NCI-H1048 (cell line): ENCODE measurements around the gene UXT.
"Not testable (repeated sequence)": the region's sequence is repeated elsewhere in the genome, so short reads cannot be mapped to it uniquely, and the experiment has no call there.

ENCODE experiments used
- DNase-seq: peaks from one replicate; lab custom pipeline; 2025; lab: John Stamatoyannopoulos, UW

UXT gene

GRCh38 chrX:47658684-47659420 is at the start of gene UXT:
Gene UXT (minus strand): TSS chrX:47659180. CDS start chrX:47658927, 253 bp downstream.
- DNase-seq: peak; percentile 83

GRCh38 chrX:47707031-47707780 is 48.2 kb upstream of the UXT start:
- DNase-seq: no peak

- no peak for DNase-seq
Measured at GRCh38 chrX:47706575-47706974, 47.6 kb upstream of the UXT start.

GRCh38 chrX:47704736-47705135 is 45.8 kb upstream of the UXT start:
- no peak for DNase-seq

GRCh38 chrX:47697181-47697580 is 38.2 kb upstream of the UXT start:
- DNase-seq: no peak

GRCh38 chrX:47690175-47690574 is 31.2 kb upstream of the UXT start:
- no peak for DNase-seq

GRCh38 chrX:47687263-47687662 is 28.3 kb upstream of the UXT start:
- DNase-seq: no peak

- DNase-seq: no peak
Measured at GRCh38 chrX:47683829-47684205, 24.8 kb upstream of the UXT start.

GRCh38 chrX:47683184-47683828 is 24.3 kb upstream of the UXT start:
- DNase-seq: no peak

GRCh38 chrX:47675959-47676859 is 17.2 kb upstream of the UXT start:
- not testable (repeated sequence) for DNase-seq

GRCh38 chrX:47674776-47675175 is 15.8 kb upstream of the UXT start:
- DNase-seq: no peak

- DNase-seq: not testable (repeated sequence)
Measured at GRCh38 chrX:47665797-47666196, 6.8 kb upstream of the UXT start.

GRCh38 chrX:47664737-47665136 is 5.8 kb upstream of the UXT start:
- DNase-seq: no peak

GRCh38 chrX:47662144-47662657 is 3.2 kb upstream of the UXT start:
- DNase-seq: no peak

GRCh38 chrX:47661539-47661938 is 2.6 kb upstream of the UXT start:
- DNase-seq: no peak

- DNase-seq: no peak
Measured at GRCh38 chrX:47659421-47659726, 394 bp upstream of the UXT start.

GRCh38 chrX:47658301-47658683 is 688 bp downstream of the UXT start:
- DNase-seq: no peak

GRCh38 chrX:47651043-47651905 is 7.7 kb downstream of the UXT start:
- DNase-seq: no peak

- peak; percentile 89 for DNase-seq
Measured at GRCh38 chrX:47650164-47651042, 8.6 kb downstream of the UXT start, which contains the start of gene ELK1. Gene ELK1 (minus strand): TSS chrX:47650563. CDS start chrX:47641441, 9,122 bp downstream.

GRCh38 chrX:47649781-47650163 is 9.2 kb downstream of the UXT start:
- DNase-seq: no peak
